ENCODE measurements around the gene TMEM255B.

The TMEM255B gene

DNA sequence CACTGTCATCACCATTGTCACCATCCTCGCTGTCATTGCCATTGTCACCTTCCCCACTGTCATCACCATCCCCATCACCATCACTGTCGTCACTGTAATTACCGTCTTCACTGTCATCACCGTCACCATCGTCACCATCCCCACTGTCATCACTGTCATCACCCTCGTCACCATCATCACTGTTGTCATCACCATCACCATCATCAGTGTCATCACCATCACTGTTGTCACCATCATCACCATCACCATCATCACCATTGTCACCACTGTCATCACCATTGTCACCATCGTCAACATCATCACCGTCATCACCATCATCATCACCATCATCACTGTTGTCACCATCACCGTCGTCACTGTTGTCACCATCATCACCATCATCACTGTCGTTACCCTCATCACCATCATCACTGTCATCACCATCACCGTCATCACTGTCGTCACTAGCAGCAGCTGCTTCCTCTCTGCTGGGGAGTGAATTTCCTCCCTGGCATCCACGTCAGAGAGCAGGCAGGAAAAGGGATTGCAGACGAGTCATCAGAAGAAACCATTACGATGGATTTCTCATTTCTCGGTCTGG, 27.3 kb downstream of the TMEM255B start:
- Histone ChIP-seq H3F3A (ENCODE audit: insufficient read depth, low read length) (no peaks in the 10 kb centered on the region), H2AFZ (ENCODE audit: low read length) (no peak overlapping the region), H3K9me3 (ENCODE audit: low read length) (no peaks in the 10 kb centered on the region), H3K27me3 (ENCODE audit: insufficient read depth, low read length) (peaks cover 15% of the 10 kb centered on the region), H3K79me2 (ENCODE audit: insufficient read depth, low read length) (no peaks in the 10 kb centered on the region), H4K20me1 (ENCODE audit: insufficient read depth, low read length) (no peaks in the 10 kb centered on the region), H3K9me2 (ENCODE audit: low read depth, low read length) (no peaks in the 10 kb centered on the region), H3K36me3 (ENCODE audit: insufficient read depth, low read length) (no peaks in the 10 kb centered on the region), H3K27ac (ENCODE audit: low read depth, low read length, poor library complexity, severe bottlenecking) (no peak overlapping the region), H3K4me1 (ENCODE audit: insufficient read depth, low read length, severe bottlenecking) (no peaks in the 10 kb centered on the region), H3K4me2 (ENCODE audit: low read length) (no peak overlapping the region), H3K9ac (ENCODE audit: low read length) (no peak overlapping the region), H3K4me3 (ENCODE audit: low read depth, low read length, poor library complexity, severe bottlenecking) (no peak overlapping the region)
- TF ChIP-seq, protein P1, sequence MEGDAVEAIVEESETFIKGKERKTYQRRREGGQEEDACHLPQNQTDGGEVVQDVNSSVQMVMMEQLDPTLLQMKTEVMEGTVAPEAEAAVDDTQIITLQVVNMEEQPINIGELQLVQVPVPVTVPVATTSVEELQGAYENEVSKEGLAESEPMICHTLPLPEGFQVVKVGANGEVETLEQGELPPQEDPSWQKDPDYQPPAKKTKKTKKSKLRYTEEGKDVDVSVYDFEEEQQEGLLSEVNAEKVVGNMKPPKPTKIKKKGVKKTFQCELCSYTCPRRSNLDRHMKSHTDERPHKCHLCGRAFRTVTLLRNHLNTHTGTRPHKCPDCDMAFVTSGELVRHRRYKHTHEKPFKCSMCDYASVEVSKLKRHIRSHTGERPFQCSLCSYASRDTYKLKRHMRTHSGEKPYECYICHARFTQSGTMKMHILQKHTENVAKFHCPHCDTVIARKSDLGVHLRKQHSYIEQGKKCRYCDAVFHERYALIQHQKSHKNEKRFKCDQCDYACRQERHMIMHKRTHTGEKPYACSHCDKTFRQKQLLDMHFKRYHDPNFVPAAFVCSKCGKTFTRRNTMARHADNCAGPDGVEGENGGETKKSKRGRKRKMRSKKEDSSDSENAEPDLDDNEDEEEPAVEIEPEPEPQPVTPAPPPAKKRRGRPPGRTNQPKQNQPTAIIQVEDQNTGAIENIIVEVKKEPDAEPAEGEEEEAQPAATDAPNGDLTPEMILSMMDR (IDR thresholded peaks at IDR 0.05; ENCODE audit: low read length): no peak
- no peak for TF ChIP-seq EZH2 (IDR thresholded peaks at IDR 0.05; ENCODE audit: borderline replicate concordance, low read length)

DNA sequence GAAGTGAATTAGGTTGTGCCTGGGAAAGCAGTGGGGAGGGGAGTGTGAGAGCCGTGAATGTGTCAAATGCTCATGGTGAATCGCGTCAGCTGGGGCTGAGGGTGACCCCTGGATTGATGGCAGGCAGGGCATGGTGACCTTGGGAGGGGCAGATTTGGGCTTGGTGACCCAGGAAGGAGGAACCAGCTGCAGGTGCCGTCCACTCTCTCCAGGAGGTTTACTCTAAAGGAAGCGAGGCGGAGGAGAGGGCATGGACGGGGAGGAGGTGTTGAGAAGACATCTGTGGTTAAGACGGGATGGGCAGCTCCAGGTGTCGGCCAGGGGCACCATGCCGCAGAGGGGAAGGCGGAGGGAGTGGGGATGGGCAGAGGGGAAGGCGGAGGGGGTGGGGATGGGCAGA, 28.7 kb downstream of the TMEM255B start:
- no peak overlapping the region for H2AFZ ChIP-seq (ENCODE audit: low read length)
- TF ChIP-seq, protein P1 (IDR thresholded peaks at IDR 0.05; ENCODE audit: low read length): no peak
- no peak for TF ChIP-seq EZH2 (IDR thresholded peaks at IDR 0.05; ENCODE audit: borderline replicate concordance, low read length)

DNA sequence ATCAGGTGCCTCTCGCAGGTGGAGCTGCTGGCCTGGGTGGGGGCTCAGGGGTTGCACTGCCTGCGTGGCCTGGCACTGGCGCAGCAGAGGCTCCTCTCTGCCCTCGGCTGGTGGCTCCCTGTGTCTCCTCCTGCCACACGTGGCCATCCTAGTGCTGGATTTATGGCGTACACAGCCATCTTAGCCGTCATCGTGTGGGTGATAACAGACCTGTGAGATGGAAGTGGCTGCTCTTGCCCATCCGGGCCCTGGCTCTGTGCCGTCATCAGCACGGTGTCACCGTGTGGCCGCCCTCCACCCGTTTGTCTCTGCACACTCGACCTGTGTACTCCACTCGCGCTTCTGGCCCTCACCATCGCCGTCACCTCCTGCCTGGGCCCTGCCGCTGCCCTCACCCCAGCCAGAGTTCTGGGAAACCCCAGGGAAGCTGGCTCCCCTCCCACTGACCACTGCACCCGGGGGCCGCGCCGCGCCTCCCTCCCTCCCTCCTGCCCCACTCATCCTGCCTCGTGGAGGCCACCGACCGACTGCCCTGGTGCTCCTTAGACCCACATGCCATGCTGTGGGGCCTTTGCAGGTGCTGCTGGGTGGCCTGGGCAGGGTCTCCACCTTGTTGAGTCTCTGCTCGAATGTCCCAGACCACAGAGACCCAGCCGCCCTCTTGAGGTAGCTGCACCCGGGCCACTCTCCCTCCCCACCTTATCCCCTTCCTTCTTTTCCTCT, 29.5 kb downstream of the TMEM255B start:
- Histone ChIP-seq H3K4me3 (ENCODE audit: low read depth, low read length, poor library complexity, severe bottlenecking) (no peak overlapping the region), H3K9me2 (ENCODE audit: low read depth, low read length) (no peaks in the 10 kb centered on the region), H3K27me3 (ENCODE audit: insufficient read depth, low read length) (peaks cover 12% of the 10 kb centered on the region), H2AFZ (ENCODE audit: low read length) (no peak overlapping the region), H3K9me3 (ENCODE audit: low read length) (no peaks in the 10 kb centered on the region), H3K79me2 (ENCODE audit: insufficient read depth, low read length) (no peaks in the 10 kb centered on the region), H3K4me2 (ENCODE audit: low read length) (no peak overlapping the region), H3K27ac (ENCODE audit: low read depth, low read length, poor library complexity, severe bottlenecking) (no peak overlapping the region), H3K9ac (ENCODE audit: low read length) (no peak overlapping the region), H3F3A (ENCODE audit: insufficient read depth, low read length) (no peaks in the 10 kb centered on the region), H3K36me3 (ENCODE audit: insufficient read depth, low read length) (no peaks in the 10 kb centered on the region), H3K4me1 (ENCODE audit: insufficient read depth, low read length, severe bottlenecking) (no peaks in the 10 kb centered on the region), H4K20me1 (ENCODE audit: insufficient read depth, low read length) (no peaks in the 10 kb centered on the region)
- no peak for TF ChIP-seq EZH2 (IDR thresholded peaks at IDR 0.05; ENCODE audit: borderline replicate concordance, low read length)
- TF ChIP-seq, protein P1 (IDR thresholded peaks at IDR 0.05; ENCODE audit: low read length): no peak

More for the DNA sequence above, 28.7 kb downstream of the TMEM255B start:
- Histone ChIP-seq H3K9ac (ENCODE audit: low read length) (no peak overlapping the region), H4K20me1 (ENCODE audit: insufficient read depth, low read length) (no peaks in the 10 kb centered on the region), H3K27ac (ENCODE audit: low read depth, low read length, poor library complexity, severe bottlenecking) (no peak overlapping the region), H3K4me3 (ENCODE audit: low read depth, low read length, poor library complexity, severe bottlenecking) (no peak overlapping the region), H3F3A (ENCODE audit: insufficient read depth, low read length) (no peaks in the 10 kb centered on the region), H3K27me3 (ENCODE audit: insufficient read depth, low read length) (peaks cover 15% of the 10 kb centered on the region), H3K4me2 (ENCODE audit: low read length) (no peak overlapping the region), H3K9me3 (ENCODE audit: low read length) (no peaks in the 10 kb centered on the region), H3K36me3 (ENCODE audit: insufficient read depth, low read length) (no peaks in the 10 kb centered on the region), H3K79me2 (ENCODE audit: insufficient read depth, low read length) (no peaks in the 10 kb centered on the region), H3K4me1 (ENCODE audit: insufficient read depth, low read length, severe bottlenecking) (no peaks in the 10 kb centered on the region), H3K9me2 (ENCODE audit: low read depth, low read length) (no peaks in the 10 kb centered on the region)

Measured in OCI-LY1 (cell line).